Astrocyte (in vitro differentiated cells and primary cell): ENCODE results near the gene FBXO4. TPM values are rescaled to one million over a fixed set of nuclear protein-coding genes. Genes with fewer than 3 reads are reported as not detected.
A peak's percentile ranks its signal among the peaks of the same experiment; 100 is the strongest.

ENCODE experiments used
- DNase-seq: peaks from one replicate; pipeline ENCODE4 v3.0.0-alpha.2; 2010; ENCODE audit warnings: low read depth
- FAIRE-seq: peaks from 2 replicates; lab custom pipeline; 2011; peaks lifted over from hg19 to GRCh38; lab: Jason Lieb, UNC
- H2AFZ ChIP-seq: 2 replicates; pipeline ENCODE4 v1.6.0; 2012; ENCODE audit warnings: low read depth, low read length, inconsistent platforms
- H3K27ac ChIP-seq: 2 replicates; pipeline ENCODE4 v1.5.1; 2011; ENCODE audit warnings: low read depth, low read length, inconsistent platforms
- H3K27me3 ChIP-seq: 2 replicates; pipeline ENCODE4 v1.6.0; 2011; ENCODE audit warnings: low read length, inconsistent platforms; ENCODE audit not compliant: insufficient read depth
- H3K36me3 ChIP-seq: 2 replicates; pipeline ENCODE4 v1.5.1; 2011; ENCODE audit warnings: low read length, inconsistent platforms; ENCODE audit not compliant: insufficient read depth
- H3K4me1 ChIP-seq: 2 replicates; pipeline ENCODE4 v1.5.1; 2011; ENCODE audit warnings: low read length, inconsistent platforms; ENCODE audit not compliant: insufficient read depth
- H3K4me2 ChIP-seq: 2 replicates; pipeline ENCODE4 v1.6.0; 2012; ENCODE audit warnings: low read length, inconsistent platforms
- H3K4me3 ChIP-seq: 2 replicates; pipeline ENCODE4 v1.5.1; 2011; ENCODE audit warnings: low read depth, mild to moderate bottlenecking, low read length, inconsistent platforms; ENCODE audit not compliant: insufficient read depth
- H3K79me2 ChIP-seq: 2 replicates; pipeline ENCODE4 v1.6.0; 2012; ENCODE audit warnings: mild to moderate bottlenecking, low read length, inconsistent platforms; ENCODE audit not compliant: insufficient read depth
- H3K9ac ChIP-seq: 2 replicates; pipeline ENCODE4 v1.6.0; 2012; ENCODE audit warnings: mild to moderate bottlenecking, low read length, inconsistent platforms
- H3K9me3 ChIP-seq: 2 replicates; pipeline ENCODE4 v1.5.1; 2012; ENCODE audit warnings: low read depth, mild to moderate bottlenecking, low read length, inconsistent platforms; ENCODE audit not compliant: insufficient read depth
- H4K20me1 ChIP-seq: 2 replicates; pipeline ENCODE4 v1.6.0; 2012; ENCODE audit warnings: low read length, inconsistent platforms; ENCODE audit not compliant: insufficient read depth
- H3K27ac Mint-ChIP-seq: one replicate; pipeline ENCODE4 v1.8.0; 2021; ENCODE audit warnings: mild to moderate bottlenecking, mixed read lengths; ENCODE audit not compliant: unreplicated experiment
- H3K27me3 Mint-ChIP-seq: one replicate; pipeline ENCODE4 v1.8.0; 2021; ENCODE audit warnings: low read depth, mixed read lengths; ENCODE audit not compliant: unreplicated experiment
- H3K36me3 Mint-ChIP-seq: one replicate; pipeline ENCODE4 v1.8.0; 2021; ENCODE audit warnings: low read depth, mixed read lengths; ENCODE audit not compliant: unreplicated experiment
- H3K4me1 Mint-ChIP-seq: one replicate; pipeline ENCODE4 v1.8.0; 2021; ENCODE audit warnings: low read depth, mixed read lengths; ENCODE audit not compliant: unreplicated experiment
- H3K4me3 Mint-ChIP-seq: one replicate; pipeline ENCODE4 v1.8.0; 2021; ENCODE audit warnings: mild to moderate bottlenecking, moderate library complexity, mixed read lengths; ENCODE audit not compliant: unreplicated experiment
- H3K9me3 Mint-ChIP-seq: one replicate; pipeline ENCODE4 v1.8.0; 2021; ENCODE audit warnings: mild to moderate bottlenecking, mixed read lengths; ENCODE audit not compliant: unreplicated experiment
- CTCF ChIP-seq: IDR thresholded peaks from 2 replicates; pipeline ENCODE4 v1.5.1; 2011; ENCODE audit warnings: low read depth, mild to moderate bottlenecking, inconsistent platforms, low read length, moderate library complexity; ENCODE audit not compliant: insufficient read depth
- EZH2 ChIP-seq: IDR thresholded peaks from 2 replicates; pipeline ENCODE4 v1.6.1; 2012; ENCODE audit warnings: mild to moderate bottlenecking, low read length, inconsistent platforms; ENCODE audit not compliant: insufficient read depth
- total RNA-seq: library from RNA; stranded (reverse); gene quantifications from 2 replicates; pipeline ENCODE4 v1.2.1, GENCODE V29; 2021

The FBXO4 gene
- total RNA-seq, 1 donor from 2014 or later = 2.0 TPM

- Mint-ChIP-seq H3K9me3 (peaks cover 5% of the 10 kb centered on the region), H3K27me3 (no peaks in the 10 kb centered on the region), H3K27ac (no peak overlapping the region), H3K36me3 (no peaks in the 10 kb centered on the region), H3K4me1 (no peaks in the 10 kb centered on the region), H3K4me3 (no peak overlapping the region)
- Histone ChIP-seq H3K27ac (no peak overlapping the region), H3K36me3 (no peaks in the 10 kb centered on the region), H3K4me2 (no peak overlapping the region), H3K9me3 (no peaks in the 10 kb centered on the region), H4K20me1 (no peaks in the 10 kb centered on the region), H3K4me3 (no peak overlapping the region), H2AFZ (no peak overlapping the region), H3K27me3 (no peaks in the 10 kb centered on the region), H3K9ac (no peak overlapping the region), H3K79me2 (no peaks in the 10 kb centered on the region), H3K4me1 (no peaks in the 10 kb centered on the region)
- no peak for TF ChIP-seq CTCF
- no peak for TF ChIP-seq EZH2
- no peak for FAIRE-seq
- DNase-seq = no peak
Measured at GRCh38 chr5:41968153-41968723, 43.2 kb downstream of the FBXO4 start.

- DNase-seq (no peak), FAIRE-seq (peak; percentile 45)
- Histone ChIP-seq H3K27me3 (no peaks in the 10 kb centered on the region), H3K4me2 (no peak overlapping the region), H3K36me3 (no peaks in the 10 kb centered on the region), H2AFZ (no peak overlapping the region), H3K79me2 (no peaks in the 10 kb centered on the region), H3K9me3 (no peaks in the 10 kb centered on the region), H3K4me1 (no peaks in the 10 kb centered on the region), H4K20me1 (no peaks in the 10 kb centered on the region), H3K4me3 (no peak overlapping the region), H3K27ac (no peak overlapping the region), H3K9ac (no peak overlapping the region)
- H3K36me3 Mint-ChIP-seq = no peaks in the 10 kb centered on the region
- TF ChIP-seq CTCF (no peak), EZH2 (no peak)
- no peaks in the 10 kb centered on the region for H3K4me1 Mint-ChIP-seq
- H3K9me3 Mint-ChIP-seq = peaks cover 11% of the 10 kb centered on the region
- no peak overlapping the region for H3K4me3 Mint-ChIP-seq
- no peaks in the 10 kb centered on the region for H3K27me3 Mint-ChIP-seq
- H3K27ac Mint-ChIP-seq = no peak overlapping the region
Measured at GRCh38 chr5:41973087-41973486, 48.0 kb downstream of the FBXO4 start.

GRCh38 chr5:41973887-41974286, 48.8 kb downstream of the FBXO4 start:
- DNase-seq = no peak
- Mint-ChIP-seq H3K4me1 (peaks cover 2% of the 10 kb centered on the region), H3K9me3 (peaks cover 11% of the 10 kb centered on the region), H3K27ac (no peak overlapping the region), H3K36me3 (no peaks in the 10 kb centered on the region), H3K27me3 (no peaks in the 10 kb centered on the region), H3K4me3 (no peak overlapping the region)
- Histone ChIP-seq H3K4me2 (no peak overlapping the region), H3K9ac (no peak overlapping the region), H3K9me3 (no peaks in the 10 kb centered on the region), H3K27ac (no peak overlapping the region), H4K20me1 (no peaks in the 10 kb centered on the region), H3K4me3 (no peak overlapping the region), H3K27me3 (no peaks in the 10 kb centered on the region), H3K4me1 (no peaks in the 10 kb centered on the region), H2AFZ (no peak overlapping the region), H3K36me3 (no peaks in the 10 kb centered on the region), H3K79me2 (no peaks in the 10 kb centered on the region)
- no peak for TF ChIP-seq EZH2
- no peak for TF ChIP-seq CTCF
- FAIRE-seq = no peak
